Suppressor macrophage treated with lipopolysaccharide for 1 hour (primary cell): ENCODE results near the gene FKRP.
A peak's percentile ranks its signal among the peaks of the same experiment; 100 is the strongest.
"Not testable (repeated sequence)": the region's sequence is repeated elsewhere in the genome, so short reads cannot be mapped to it uniquely, and the experiment has no call there.

Experiments
- DNase-seq, 3 donors: peaks; one replicate each; pipeline ENCODE4 v3.0.0-alpha.2; 2020 to 2022

FKRP gene

DNA sequence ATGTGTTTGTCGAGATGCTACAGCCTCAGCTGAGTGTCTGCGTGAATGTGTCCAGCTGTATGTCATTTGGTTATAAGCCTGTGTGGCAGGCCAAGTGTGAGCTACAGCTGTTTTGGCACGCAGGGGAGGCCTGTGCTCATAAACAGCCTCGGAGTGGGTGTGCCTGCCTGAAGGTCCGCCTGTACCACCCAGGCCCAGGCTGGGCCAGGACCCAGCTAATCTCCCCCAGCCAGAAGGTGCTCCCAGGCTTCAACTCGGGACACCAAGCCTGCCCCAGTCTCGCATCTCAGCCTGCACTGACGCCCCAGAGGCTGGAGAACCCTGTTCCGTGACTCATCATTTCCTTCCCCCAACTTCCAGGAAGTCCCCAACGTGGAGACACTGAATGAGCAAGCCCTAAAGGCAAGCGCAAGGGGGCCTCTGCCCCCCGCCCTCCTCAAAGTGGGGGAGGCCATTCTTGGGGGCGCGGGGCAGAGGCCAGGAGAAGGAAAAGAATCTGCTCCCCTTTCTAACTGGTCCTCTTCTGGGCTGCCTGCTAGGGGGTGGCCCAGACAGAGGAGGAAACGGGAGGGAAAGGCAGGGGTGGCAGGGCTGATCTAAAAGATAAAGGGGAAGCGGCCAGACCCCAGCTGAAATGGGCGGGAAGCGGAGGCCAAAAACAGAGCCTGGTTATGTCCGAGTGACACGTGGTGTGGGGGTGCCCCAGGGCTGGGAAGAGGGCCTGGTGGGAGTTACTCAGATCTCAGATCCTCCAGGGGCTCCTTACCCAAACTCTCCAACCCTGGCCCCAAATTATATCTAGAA is 40.6 kb downstream of the FKRP start:
- peak; percentile 91 to 95 (median 94) for DNase-seq

DNA sequence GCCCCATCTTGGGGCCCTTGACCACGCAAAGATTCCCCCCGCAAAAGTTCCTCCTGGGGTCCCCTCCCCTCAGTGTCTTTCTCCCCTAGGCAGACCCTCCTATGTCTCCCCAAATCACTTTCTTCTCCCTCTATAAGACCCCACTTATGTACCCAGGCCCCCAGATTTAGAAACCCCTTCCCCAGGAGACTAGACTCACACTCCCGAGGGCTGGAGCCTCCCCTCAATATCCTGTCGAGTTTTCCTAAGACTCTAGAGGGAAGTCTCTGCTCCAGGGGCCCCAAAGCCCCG is 41.1 kb downstream of the FKRP start:
- DNase-seq: no peak

- DNase-seq: peak; percentile 53 to 71 (median 61)
Observed at GRCh38 chr19:46787331-46788261, 41.7 kb downstream of the FKRP start.

GRCh38 chr19:46788262-46788967 is 42.6 kb downstream of the FKRP start, which contains the start of gene SLC1A5:
TSS of gene SLC1A5 (minus strand) at chr19:46788594. CDS start at chr19:46787965, 629 bp downstream.
- DNase-seq: peak; percentile 96 to 98 (median 98)

DNA sequence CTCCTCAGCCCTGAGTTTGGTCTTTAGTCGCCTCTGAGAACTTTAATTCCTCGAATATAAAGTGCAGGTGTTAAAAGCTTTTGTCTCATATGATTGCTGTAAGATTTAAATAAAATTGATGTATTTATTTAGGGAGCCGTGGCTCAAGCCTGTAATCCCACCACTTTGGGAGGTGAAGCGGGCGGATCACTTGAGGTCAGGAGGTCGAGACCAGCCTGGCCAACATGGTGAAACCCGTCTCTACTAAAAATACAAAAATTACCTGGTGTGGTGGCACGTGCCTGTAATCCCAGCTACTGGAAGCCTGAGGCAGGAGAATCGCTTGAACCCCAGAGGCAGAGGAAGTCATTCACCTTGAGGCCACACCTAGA is 43.1 kb downstream of the FKRP start:
- no peak for DNase-seq

DNA sequence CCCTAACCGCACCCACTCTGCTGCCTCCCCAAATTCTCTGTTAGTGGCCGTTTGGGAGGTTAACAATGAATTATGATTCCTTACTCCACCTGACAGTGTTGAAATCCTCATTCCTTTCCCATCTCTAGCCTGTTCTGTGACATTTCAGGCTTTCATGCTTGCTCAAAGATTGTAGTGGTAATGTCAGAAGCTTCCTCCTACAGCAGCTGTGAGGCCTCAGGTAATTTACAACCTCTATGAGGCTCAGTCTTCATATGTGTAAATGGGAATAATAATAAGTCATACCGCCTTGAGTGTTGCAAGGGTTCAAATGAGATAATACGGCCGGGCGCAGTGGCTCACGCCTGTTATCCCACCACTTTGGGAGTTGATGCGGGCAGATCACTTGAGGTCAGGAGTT is 43.5 kb downstream of the FKRP start:
- DNase-seq: no peak

- DNase-seq: no peak
Observed at GRCh38 chr19:46791944-46792343, 46.1 kb downstream of the FKRP start.

DNA sequence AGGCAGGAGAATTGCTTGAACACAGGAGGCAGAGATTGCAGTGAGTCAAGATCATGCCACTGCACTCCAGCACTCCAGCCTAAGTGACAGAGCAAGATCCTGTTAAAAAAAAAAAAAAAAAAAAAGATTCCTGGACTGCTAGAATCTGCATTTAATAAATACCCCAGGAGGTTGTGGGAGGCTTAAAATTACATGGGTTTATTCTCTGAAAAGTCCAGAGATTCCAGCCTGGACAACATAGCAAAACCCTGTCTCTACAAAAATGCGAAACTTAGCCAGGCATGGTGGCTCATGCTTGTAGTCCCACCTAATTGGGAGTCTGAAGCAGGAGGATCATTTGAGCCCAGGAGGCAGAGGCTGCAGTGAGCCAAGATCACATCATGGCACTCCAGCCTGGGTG is 52.0 kb downstream of the FKRP start:
- no peak for DNase-seq

DNA sequence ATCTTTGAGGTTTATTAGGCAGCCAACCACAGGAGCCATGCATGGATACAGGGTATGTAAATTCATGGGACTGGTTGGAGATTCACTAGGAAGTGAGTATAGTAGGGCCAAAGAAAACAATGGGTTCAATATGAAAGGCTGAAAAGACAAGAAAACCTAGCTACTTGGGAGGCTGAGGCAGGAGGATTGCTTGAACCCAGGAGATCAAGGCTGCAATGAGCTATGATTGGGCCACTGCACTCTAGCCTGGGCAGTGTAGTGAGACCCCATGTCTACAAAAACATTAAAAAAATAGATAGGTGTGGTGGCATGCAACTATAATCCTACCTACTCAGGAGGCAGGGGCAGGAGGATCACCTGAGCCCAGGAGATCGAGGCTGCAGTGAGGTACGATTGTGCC is 52.9 kb downstream of the FKRP start:
- DNase-seq: no peak

- no peak for DNase-seq
Observed at GRCh38 chr19:46802152-46802551, 56.3 kb downstream of the FKRP start.

GRCh38 chr19:46803555-46803954 is 57.7 kb downstream of the FKRP start:
- peak in 2 of 3 donors; percentile 20 to 23 for DNase-seq

DNA sequence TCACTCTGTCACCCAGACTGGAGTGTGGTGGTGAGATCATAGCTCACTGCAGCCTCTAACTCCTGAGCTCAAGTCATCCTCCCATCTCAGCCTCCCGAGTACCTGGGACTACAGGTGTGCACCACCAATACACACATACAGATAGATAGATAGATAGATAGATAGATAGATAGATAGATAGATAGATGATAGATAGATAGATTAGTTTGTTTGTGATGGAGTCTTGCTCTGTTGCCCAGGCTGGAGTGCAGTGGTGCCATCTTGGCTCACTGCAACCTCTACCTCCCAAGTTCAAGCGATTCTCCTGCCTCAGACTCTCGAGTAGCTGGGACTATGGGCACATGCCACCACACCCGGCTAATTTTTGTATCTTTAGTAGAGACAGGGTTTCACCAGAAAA is 58.6 kb downstream of the FKRP start:
- not testable (repeated sequence) for DNase-seq

- peak; percentile 72 to 73 (median 73) for DNase-seq
Observed at GRCh38 chr19:46806656-46807055, 60.8 kb downstream of the FKRP start.
